GM23338 (cell line): ENCODE results near the gene KLHL40.

Experiments
- CTCF ChIP-seq, 2 experiments: fragments of 200-600 bp in 1 of 2; sonication (generic) in 1 of 2; conservative IDR thresholded peaks; 2 replicates each; pipeline versions ENCODE4 v1.5.1 to v1.6.1; 2016 to 2017; ENCODE audit warnings: antibody characterized with exemption in 2 of 2, low read depth in 2 of 2, mild to moderate bottlenecking in 2 of 2, moderate library complexity in 1 of 2
- EZH2 ChIP-seq: fragments of 200-600 bp; sonication (generic); IDR thresholded peaks from one replicate; pipeline ENCODE4 v1.8.0; 2017; ENCODE audit warnings: antibody characterized with exemption, mild to moderate bottlenecking, low read depth; ENCODE audit not compliant: unreplicated experiment
- JUNB ChIP-seq: IDR thresholded peaks from one replicate; pipeline ENCODE4 v1.6.1; 2016; ENCODE audit warnings: antibody characterized with exemption; ENCODE audit not compliant: unreplicated experiment
- POLR2AphosphoS5 ChIP-seq: IDR thresholded peaks from 2 replicates; pipeline ENCODE4 v1.6.1; 2016; ENCODE audit warnings: antibody characterized with exemption, low read depth
- TF ChIP-seq, protein P1 (sequence below): IDR thresholded peaks from 2 replicates; pipeline ENCODE4 v1.6.1; 2016; ENCODE audit warnings: antibody characterized with exemption

DNA sequence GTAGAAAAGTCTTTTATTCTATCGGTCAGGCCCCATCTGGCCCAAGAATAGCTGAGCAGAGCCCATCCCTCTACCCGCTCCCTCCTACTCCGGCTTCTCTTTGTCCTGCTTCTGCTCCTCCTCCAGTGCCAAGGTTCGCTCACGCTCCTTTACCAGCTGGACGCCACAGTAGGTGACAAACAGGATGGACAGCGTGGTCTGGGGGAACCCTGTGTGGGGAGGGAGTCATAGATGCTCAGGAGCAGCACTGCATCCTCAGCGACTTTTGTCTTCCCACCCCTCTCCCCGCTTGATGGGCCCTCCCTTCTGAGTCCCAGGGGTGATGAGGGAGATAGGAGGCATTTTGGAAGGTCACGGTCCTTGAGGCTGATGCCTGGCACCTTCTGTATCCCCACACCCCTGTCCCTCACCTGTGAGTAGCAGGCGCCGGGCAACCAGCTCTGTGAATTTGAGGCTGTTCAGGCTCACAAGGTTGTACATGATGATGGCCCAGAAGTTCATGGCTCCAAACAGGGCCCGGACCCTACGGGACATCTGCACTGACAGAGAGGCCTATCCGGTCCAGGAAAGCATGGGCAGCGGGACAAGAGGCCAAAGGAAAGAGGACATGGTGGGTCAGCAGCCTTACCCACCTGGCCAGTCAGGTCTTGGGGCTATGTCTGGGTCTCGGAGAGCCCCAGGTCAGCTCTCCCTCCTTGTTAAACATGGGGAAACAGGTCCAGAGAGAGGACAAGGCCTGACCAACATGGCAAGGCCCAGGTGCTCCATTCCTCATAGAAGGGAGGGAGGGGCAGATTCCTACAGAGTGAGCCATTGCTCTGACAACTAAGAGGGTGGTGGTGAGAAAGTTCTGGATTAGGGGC, 7.6 kb downstream of the KLHL40 start:
- TF ChIP-seq CTCF (conservative IDR thresholded peaks at IDR 0.05; ENCODE audit: low read depth in 2 of 2) (no peak), JUNB (no peak), EZH2 (no peak), POLR2AphosphoS5 (no peak)
- TF ChIP-seq, protein P1, sequence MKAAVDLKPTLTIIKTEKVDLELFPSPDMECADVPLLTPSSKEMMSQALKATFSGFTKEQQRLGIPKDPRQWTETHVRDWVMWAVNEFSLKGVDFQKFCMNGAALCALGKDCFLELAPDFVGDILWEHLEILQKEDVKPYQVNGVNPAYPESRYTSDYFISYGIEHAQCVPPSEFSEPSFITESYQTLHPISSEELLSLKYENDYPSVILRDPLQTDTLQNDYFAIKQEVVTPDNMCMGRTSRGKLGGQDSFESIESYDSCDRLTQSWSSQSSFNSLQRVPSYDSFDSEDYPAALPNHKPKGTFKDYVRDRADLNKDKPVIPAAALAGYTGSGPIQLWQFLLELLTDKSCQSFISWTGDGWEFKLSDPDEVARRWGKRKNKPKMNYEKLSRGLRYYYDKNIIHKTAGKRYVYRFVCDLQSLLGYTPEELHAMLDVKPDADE: no peak
